Stimulated activated CD4-positive, alpha-beta T cell treated with anti-CD3 and anti-CD28 coated beads, Interleukin-12 subunit alpha, Interleukin-12 subunit beta, amount 100 ng/mL, for 24 hours (primary cell): Measurements from ENCODE around the gene SLC24A4.

Source experiments
- DNase-seq, 2 experiments: peaks; one replicate each; pipeline ENCODE4 v3.0.0-alpha.2; 2020; ENCODE audit warnings: low read depth in 2 of 2

SLC24A4 gene

GRCh38 chr14:92458136-92459029 lies 135.4 kb downstream of the SLC24A4 start:
- DNase-seq: no peak

DNA sequence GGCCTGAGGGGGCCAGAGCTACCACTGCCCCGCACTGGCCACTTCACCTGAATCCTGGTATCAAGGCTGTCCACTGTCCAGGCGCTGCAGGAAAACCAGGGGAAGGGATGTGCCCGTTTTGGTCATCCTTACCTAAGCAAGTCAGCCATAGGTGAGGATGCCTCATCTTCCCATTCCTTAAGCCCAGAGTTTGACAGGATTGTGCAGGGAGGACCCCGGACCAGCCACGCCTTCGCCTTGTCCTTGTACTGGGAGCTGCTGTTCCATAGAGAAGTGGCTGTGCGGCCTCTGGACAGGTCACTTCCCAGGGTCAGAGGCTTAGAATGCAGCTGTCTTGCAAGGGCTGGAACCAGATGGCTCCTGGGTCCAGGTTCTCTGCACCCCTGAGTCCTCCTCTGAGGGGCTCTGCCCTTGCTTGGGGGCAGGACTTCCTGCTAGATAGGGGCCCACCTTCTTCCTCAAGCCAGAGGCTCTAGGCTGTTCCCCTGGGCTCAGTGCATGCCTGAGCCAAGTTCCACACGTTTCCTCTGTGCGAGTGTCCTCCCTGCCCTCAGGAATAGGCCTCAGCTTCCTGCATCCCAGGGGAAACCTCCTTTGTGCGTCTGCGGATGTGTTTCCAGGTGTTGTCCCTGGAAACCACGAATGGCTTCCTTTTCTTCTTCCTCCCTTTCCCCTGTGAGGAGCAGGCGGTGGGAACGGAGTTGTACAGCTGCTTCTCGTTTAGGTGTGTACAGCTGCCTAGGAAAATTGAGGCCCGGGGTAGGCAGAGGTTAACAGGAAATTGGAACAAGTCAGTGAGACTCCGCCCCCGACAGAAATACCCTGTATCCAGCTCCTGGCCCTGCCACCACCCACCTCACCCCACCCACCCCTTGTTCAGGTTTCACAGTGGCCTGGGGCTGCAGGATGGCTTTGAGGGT lies 136.3 kb downstream of the SLC24A4 start:
- DNase-seq: no peak

DNA sequence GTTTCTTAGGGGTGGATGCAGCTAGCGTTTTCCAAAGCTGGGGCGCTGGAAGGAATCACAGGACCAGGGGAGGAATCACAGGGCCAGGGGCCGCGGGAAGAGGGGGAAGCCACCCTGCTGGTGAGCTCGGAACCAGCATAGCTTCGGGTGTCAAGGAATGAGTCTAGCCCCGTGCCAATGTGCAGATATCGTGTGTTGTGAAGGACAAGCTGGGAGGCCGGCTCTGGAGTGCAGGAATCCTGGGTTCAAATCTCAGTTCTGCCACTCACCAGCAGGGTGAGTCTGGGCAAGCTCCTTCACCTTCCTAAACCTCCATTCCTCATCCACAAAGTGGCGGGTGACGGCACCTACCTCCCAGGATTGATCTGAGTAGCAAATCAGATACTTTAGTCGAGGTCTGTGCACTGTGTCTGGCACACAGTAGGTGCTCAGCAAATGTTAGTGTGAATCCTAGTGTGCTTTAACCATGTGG lies 137.0 kb downstream of the SLC24A4 start:
- DNase-seq: no peak

DNA sequence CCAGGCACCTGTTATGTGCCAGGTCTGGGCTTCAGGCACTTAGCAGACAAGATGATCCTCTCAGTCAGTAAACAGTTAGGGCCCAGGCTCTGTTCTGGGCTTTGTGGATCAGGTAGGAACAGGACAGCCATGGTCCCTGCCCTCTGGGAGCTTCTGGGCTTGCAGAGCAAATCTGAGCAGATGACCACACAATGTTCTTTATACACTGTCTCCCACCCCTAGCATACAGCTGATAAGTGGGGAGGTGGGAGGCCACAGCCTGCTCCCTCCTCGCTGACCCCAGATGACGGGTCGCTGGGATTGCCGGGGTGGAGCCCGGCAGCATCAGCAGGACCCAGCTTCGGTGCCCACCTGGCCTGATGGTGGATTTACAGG lies 137.6 kb downstream of the SLC24A4 start:
- DNase-seq: no peak

- DNase-seq: no peak
Observed at GRCh38 chr14:92460916-92461579, 138.1 kb downstream of the SLC24A4 start.

GRCh38 chr14:92461891-92462290 lies 138.9 kb downstream of the SLC24A4 start:
- DNase-seq: no peak

GRCh38 chr14:92462568-92462967 lies 139.6 kb downstream of the SLC24A4 start:
- no peak for DNase-seq

DNA sequence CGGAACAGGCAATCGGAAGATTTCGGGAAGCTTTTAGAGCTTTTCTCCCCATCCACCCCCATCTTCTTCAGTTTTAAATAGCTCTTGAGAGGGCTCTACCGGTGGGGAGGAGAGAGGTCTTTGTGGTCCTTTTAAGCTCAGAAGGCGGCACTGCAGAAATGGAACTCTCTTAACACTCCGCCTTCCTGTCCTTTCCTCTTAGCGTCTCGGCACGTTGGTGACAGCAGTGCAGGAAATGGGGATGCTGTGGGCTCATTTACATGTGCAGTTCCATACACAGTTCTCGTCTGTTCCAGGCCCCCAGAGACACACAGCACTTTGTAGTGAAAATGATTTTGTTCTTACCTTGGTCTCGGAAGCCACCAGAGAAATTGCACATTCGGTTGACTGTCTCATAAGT lies 140.2 kb downstream of the SLC24A4 start:
- no peak for DNase-seq

GRCh38 chr14:92464156-92464555 lies 141.2 kb downstream of the SLC24A4 start:
- DNase-seq: no peak

- DNase-seq: no peak
Observed at GRCh38 chr14:92464716-92465115, 141.8 kb downstream of the SLC24A4 start.

DNA sequence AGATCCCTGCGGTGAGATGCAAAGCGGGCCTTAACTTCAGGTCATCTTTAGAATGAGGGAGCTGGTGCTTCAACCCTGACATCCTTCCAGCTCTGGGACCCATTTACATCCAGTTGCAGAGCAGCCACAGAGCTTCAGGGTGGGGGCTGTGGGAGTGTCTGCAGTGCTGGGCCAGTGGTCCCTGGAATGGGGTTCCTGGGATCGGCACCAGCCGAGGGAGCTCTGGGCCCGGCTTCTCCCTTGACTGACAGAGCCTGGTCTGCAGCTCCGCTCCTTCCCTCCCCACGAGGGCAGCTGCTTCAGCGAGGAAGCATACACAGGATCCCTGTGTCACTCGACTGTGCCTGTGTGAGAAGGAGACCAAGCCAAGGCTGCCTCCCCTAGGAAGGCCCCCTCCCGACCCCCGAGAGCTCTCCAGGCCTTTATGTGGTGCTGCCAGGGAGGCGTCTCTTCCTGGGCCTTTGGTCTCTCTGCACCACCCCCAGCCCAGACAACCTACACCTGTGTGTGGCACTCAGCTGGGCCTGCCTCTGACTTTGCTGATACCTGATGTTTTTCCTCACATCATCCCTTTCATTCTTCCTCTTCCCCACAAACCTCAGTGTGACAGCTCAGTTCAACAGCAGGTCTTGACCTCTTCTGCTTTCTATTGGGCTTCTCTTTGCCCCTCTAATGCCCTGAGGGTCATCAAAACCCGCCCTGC lies 142.5 kb downstream of the SLC24A4 start:
- no peak for DNase-seq

DNA sequence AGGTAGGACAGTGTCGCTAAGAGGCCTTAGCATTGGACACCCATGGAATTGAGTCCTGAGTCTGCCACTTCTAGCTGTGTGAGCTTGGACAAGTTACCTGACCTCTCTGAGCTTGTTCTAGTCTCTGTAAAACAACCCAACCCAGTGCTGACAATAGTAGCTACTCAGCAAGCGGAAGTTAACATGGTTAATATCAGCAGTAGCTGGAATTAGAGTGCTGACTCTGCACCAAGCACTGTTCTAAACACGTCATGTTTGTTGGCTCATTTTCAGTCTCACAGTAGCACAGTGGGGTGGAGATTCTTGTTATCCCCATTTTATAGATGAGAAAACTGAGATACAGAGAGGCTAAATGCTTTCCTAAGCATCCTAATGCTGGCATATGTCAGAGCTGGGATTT lies 143.1 kb downstream of the SLC24A4 start:
- no peak for DNase-seq

DNA sequence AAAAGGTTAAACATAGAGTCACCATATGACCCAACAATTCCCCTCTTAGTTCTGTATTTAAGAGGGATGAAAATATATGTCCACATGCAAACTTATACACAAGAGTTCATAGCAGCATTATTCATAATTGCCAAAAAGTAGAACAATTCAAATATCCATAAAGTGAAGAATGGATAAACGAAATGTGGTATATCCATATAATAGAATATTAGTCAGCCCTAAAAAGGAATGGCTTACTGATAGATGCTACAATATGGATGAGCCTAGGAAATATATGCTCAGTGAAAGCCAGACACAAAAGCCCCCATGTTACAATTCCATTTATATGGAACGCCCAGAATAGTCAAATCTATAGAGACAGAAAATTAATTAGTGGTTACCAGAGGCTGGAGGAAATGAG lies 146.6 kb downstream of the SLC24A4 start:
- no peak for DNase-seq

GRCh38 chr14:92470215-92470614 lies 147.2 kb downstream of the SLC24A4 start:
- DNase-seq: no peak

- DNase-seq: no peak
Observed at GRCh38 chr14:92470811-92471210, 147.8 kb downstream of the SLC24A4 start.

DNA sequence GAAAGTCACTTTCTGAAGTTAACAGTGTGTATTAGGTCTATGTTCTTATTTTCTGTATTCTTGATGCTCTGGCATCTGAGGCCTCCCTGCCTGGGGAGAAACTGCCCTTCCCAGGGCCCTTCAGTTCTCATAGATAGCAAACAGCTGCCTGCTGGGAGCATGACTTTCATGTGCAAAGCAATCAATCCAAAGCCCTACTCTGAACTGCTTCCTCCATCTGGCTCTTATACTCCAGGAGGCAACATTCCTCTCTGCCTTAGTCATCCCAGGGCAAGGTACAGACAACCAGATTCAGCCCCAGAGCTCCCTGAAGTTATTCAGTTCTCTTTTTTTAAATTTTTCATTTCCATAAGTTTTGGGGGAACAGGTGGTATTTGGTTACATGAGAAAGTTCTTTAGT lies 149.0 kb downstream of the SLC24A4 start:
- no peak for DNase-seq

- DNase-seq: no peak
Observed at GRCh38 chr14:92472860-92473259, 149.9 kb downstream of the SLC24A4 start.

DNA sequence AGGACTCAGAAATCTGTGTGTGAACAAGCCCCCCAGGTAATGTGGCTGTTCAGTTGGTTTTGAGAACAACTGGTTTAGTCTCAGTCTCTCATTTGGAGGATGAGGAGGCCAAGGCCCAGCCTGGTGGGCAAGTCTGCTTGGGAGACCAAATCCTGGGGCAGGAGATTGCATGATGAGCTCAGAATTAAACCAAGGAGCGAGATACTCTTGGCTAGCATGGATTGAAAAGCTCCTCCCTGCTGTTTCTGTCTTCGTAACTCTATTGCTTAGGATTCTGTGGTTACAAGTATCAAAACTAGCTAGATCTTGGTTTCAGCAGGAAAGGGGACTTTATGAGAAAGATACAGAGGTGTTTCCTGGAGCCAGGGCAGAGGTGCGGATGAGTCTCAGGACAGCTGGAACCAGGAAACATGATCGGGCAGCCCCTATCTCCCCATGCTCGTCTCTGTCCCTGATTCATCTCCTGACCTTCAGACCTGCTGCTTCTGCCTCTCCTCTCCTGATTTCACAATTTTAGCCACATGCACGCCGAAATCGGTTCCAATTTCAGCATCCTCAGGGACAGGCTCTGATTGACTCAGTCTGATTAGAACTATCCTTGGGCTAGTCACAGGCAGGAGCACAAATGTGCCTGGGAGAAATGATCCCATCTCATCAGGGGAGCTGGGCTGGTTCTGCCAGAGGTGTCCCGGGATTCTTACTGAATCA lies 150.4 kb downstream of the SLC24A4 start:
- no peak for DNase-seq

DNA sequence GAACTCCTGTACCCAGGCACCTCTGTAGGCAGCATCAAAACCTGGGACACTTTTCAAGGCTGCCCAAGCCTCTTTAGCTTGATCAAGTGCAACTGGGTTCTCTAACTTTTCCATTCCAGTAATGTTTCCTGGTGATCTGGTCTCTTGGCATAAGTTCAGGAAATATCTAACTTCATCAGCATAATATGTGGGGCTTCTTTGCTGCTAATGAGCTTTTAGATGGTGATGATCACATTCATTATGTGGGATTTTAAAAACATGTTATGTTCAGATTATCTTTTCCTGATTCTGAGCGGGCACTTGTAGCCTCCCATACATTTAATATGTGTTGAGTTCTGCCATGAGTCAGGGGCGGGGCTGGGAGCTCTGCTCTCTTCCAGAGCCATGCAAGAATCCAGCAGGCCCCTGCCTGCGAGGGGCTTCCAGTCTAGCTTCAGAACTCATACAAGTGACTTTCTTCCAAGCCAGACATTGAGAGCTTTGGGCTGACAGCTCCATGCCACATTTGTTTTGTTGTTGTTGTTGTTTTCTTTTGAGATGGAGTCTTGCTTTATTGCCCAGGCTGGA lies 151.1 kb downstream of the SLC24A4 start:
- DNase-seq: no peak

- no peak for DNase-seq
Observed at GRCh38 chr14:92475037-92475436, 152.1 kb downstream of the SLC24A4 start.
